BJ (cell line): ENCODE measurements around the gene PHF2. TPM values are rescaled to one million over a fixed set of nuclear protein-coding genes. Genes with fewer than 3 reads are reported as not detected.

Experiments used
- CTCF ChIA-PET: fragments of 350-600 bp; formaldehyde crosslinking; extraction: SDS; loops from one replicate; lab custom pipeline; 2021; ENCODE audit warnings: antibody characterized with exemption, inconsistent platforms; lab: Yijun Ruan, JAX
- POLR2A ChIA-PET: fragments of 300-600 bp; sonication (Branson Sonifier 250); formaldehyde crosslinking; extraction: SDS; loops from one replicate; lab custom pipeline; 2021; ENCODE audit warnings: antibody characterized with exemption; lab: Charles Lee
- DNase-seq: peaks from one replicate; pipeline ENCODE4 v3.0.0-alpha.2; 2011; ENCODE audit warnings: low read depth
- H3K27me3 ChIP-seq: 2 replicates; pipeline ENCODE4 v1.6.0; 2011; ENCODE audit warnings: low read length; ENCODE audit not compliant: control insufficient read depth, insufficient read depth
- H3K36me3 ChIP-seq: 2 replicates; pipeline ENCODE4 v1.5.1; 2011; ENCODE audit warnings: low read length; ENCODE audit not compliant: control insufficient read depth, insufficient read depth
- H3K4me3 ChIP-seq: 2 replicates; pipeline ENCODE4 v1.5.1; 2011; ENCODE audit warnings: low read depth, mild to moderate bottlenecking, control low read depth, low read length
- polyA plus RNA-seq: library from polyadenylated mRNA; depleted of rRNA; stranded (reverse); fragments of >200 nt; gene quantifications from 2 replicates; pipeline ENCODE4 v1.2.3, GENCODE V29; 2011
- TF ChIP-seq, protein P1 (sequence below): IDR thresholded peaks from 2 replicates; pipeline ENCODE4 v1.5.1; 2011; ENCODE audit warnings: low read depth, mild to moderate bottlenecking, control low read depth, inconsistent platforms, low read length, moderate library complexity; ENCODE audit not compliant: insufficient read depth

PHF2 gene
- polyA plus RNA-seq, 1 experiment = 9.4 TPM

DNA sequence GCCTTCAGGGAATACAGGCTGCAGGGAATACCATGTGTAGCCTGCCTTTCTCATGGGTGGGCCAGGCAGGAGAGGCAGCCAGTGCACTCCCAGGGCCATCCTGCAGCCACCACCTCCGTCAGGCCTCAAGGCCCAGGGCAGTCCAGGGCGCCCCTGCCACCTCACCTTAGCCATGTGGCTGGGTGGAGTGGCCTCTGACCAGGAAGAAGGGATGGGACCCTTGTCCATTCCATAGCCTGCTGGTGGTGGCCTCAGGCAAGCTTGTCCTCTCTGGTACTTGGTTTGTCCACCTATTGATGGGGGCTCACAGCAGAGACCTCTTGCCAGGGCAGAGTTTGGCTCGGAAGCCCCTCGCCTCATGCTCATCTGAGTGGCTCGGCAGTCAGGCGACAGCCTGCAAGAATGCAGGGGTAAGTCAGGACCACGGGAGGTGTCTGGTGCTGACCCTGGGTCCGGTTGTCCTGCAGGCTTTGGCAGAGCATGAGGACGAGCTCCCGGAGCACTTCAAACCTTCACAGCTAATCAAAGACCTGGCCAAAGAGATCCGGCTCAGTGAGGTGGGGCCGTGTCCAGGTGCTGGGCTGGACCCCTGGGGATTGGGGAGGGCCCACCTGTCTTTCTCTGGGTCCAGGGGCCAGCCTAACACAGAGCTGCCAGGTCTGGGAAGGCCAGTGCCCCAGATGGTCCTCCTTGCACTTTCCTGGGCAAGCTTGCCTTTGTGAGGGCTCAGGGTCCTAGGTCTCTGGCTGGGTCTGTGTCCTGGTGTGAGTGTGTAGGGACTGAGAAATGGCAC lies 82.9 kb downstream of the PHF2 start:
- DNase-seq = no peak
- ChIA-PET CTCF (interaction anchor here (1.7 kb wide), 1 partner anchor 23 kb away, joined by 4 read pairs; no protein-coding TSS in a partner anchor), POLR2A (no interaction called here)
- Histone ChIP-seq H3K36me3 (peaks cover 17% of the 10 kb centered on the region), H3K4me3 (no peak overlapping the region), H3K27me3 (no peaks in the 10 kb centered on the region)
- TF ChIP-seq, protein P1, sequence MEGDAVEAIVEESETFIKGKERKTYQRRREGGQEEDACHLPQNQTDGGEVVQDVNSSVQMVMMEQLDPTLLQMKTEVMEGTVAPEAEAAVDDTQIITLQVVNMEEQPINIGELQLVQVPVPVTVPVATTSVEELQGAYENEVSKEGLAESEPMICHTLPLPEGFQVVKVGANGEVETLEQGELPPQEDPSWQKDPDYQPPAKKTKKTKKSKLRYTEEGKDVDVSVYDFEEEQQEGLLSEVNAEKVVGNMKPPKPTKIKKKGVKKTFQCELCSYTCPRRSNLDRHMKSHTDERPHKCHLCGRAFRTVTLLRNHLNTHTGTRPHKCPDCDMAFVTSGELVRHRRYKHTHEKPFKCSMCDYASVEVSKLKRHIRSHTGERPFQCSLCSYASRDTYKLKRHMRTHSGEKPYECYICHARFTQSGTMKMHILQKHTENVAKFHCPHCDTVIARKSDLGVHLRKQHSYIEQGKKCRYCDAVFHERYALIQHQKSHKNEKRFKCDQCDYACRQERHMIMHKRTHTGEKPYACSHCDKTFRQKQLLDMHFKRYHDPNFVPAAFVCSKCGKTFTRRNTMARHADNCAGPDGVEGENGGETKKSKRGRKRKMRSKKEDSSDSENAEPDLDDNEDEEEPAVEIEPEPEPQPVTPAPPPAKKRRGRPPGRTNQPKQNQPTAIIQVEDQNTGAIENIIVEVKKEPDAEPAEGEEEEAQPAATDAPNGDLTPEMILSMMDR = no peak

DNA sequence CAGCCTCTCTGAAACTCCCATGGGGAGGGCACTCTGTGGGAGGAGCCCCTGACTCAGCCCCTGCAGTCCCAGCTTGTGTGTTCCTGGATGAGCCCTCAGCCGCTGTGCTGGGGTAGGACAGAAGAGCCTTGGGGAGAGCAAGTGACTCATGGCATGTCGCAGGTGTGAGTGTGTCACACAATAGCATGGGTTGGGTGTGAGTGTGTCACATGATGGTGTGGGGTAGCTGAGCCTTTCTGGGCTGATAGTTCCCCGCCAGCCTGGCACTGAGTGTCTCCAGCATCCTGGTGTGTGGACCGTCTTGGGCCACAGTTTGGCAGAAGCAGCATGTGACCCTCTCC lies 83.4 kb downstream of the PHF2 start:
- CTCF ChIA-PET = interaction anchor here (1.7 kb wide), 1 partner anchor 22 kb away, joined by 4 read pairs; no protein-coding TSS in a partner anchor
- peaks cover 16% of the 10 kb centered on the region for H3K36me3 ChIP-seq
- POLR2A ChIA-PET = no interaction called here
- DNase-seq = no peak
- no peaks in the 10 kb centered on the region for H3K27me3 ChIP-seq
- H3K4me3 ChIP-seq = no peak overlapping the region
- TF ChIP-seq, protein P1 = no peak

DNA sequence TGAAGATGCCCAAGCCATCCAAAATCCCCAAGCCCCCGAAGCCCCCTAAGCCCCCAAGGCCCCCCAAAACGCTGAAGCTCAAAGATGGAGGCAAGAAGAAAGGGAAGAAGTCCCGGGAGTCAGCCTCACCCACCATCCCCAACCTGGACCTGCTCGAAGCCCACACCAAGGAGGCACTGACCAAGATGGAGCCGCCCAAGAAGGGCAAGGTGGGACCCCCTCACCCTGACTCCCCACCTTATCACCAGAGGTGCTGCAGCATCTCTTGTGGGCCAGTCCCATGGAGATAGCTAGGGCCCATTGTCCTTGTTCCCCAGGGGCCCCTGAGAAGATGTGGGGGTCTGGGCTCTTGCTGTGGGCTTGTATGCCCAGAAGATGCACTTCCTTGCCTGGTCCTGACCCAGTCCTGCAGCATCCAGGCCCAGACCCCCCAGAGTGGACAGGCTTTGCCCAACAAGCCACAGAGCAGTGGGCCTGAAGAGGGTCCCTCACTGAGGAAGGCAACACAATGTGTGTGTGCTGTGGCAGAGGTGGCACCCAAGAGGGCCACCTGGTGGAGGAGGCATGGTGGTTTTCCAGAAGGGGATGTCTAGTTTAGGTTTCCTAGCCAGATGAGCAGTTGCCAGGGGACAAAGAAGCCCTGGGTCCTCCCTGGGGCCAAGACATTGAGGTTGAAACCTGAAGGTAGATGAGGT lies 84.1 kb downstream of the PHF2 start:
- ChIA-PET CTCF (no interaction called here), POLR2A (no interaction called here)
- H3K27me3 ChIP-seq = no peaks in the 10 kb centered on the region
- H3K36me3 ChIP-seq = peaks cover 18% of the 10 kb centered on the region
- TF ChIP-seq, protein P1 = no peak
- H3K4me3 ChIP-seq = no peak overlapping the region
- DNase-seq = no peak

DNA sequence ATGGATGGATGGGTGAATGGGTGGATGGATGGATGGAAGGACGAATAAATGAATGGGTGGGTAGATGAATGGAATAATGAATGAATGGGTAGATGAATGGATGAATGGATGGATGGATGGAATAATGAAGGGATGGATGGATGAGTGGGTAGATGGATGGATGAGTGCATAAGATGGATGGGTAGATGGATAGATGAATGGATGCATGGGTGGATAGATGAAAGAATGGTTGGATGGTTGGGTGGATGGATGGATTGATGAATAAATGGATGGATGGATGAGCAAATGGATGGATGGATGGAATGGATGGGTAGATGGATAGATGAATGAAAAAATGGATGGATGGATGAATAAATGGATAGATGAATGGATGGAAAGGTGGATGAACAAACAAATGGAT lies 85.2 kb downstream of the PHF2 start:
- ChIA-PET CTCF (no interaction called here), POLR2A (no interaction called here)
- Histone ChIP-seq H3K27me3 (no peaks in the 10 kb centered on the region), H3K4me3 (no peak overlapping the region), H3K36me3 (peaks cover 21% of the 10 kb centered on the region)
- DNase-seq = no peak
- TF ChIP-seq, protein P1 = no peak

DNA sequence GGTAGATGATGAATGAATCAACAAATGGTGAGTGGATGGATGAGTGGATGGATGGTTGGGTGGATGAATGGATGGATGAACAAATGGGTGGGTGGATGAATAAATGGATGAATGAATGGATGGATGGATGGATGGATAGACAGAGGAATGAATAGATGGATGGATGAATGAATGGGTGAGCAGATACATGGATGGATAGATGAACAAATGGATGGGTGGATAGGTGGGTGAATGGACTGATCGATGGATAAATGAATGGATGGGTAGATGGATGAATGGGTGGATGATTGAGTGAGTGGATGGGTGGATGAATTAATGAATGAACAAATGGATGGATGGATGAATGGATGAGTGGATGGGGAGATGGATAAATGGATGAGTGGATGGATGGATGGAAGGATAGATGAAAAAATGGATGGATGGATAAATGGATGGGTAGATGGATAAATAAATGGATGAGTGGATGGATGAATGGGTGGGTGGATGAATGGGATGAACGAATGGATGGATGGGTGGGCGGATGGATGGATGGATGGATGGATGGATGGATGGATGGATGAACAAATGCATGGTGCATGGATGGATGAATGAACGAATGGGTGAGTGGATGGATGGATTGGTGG lies 85.7 kb downstream of the PHF2 start:
- DNase-seq = no peak
- CTCF ChIA-PET = no interaction called here
- Histone ChIP-seq H3K4me3 (no peak overlapping the region), H3K27me3 (no peaks in the 10 kb centered on the region), H3K36me3 (peaks cover 21% of the 10 kb centered on the region)
- POLR2A ChIA-PET = no interaction called here
- TF ChIP-seq, protein P1 = no peak
